Measurements from ENCODE around the gene PAK1.

The PAK1 gene

DNA sequence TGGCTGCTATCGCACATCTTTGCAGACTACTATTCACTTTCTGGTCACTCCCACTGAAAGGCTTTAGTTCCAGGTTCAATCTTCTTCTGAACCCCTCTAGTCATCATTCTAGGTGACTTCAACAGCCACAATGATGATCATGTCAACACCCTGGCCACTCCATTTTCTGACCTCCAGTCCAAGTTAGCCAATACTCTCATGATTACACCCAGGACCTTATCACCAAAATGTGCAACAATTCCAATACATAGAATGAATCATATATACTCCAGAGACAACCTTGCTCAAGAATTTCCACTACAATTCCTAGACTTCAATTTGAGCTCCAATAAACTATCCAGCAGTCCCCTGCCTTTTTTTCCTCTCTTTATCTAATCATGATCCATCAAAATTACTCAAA, 70.7 kb downstream of the PAK1 start:
- TF ChIP-seq CTCF (IDR thresholded peaks at IDR 0.05; ENCODE audit: low read depth, low read length, missing control alignments): no peak
- DNase-seq (ENCODE audit: extremely low read depth, low read depth): no peak
- H3K4me3 ChIP-seq (replicated peaks; ENCODE audit: low read depth, low read length): no peak overlapping the region

GRCh38 chr11:77402218-77402556, 71.7 kb downstream of the PAK1 start:
- no peak overlapping the region for H3K4me3 ChIP-seq (replicated peaks; ENCODE audit: low read depth, low read length)
- DNase-seq (ENCODE audit: extremely low read depth, low read depth): no peak
- no peak for TF ChIP-seq CTCF (IDR thresholded peaks at IDR 0.05; ENCODE audit: low read depth, low read length, missing control alignments)

- no peak for TF ChIP-seq CTCF (IDR thresholded peaks at IDR 0.05; ENCODE audit: low read depth, low read length, missing control alignments)
- no peak for DNase-seq (ENCODE audit: extremely low read depth, low read depth)
- no peak overlapping the region for H3K4me3 ChIP-seq (replicated peaks; ENCODE audit: low read depth, low read length)
Measured at GRCh38 chr11:77401486-77402217, 72.2 kb downstream of the PAK1 start.

DNA sequence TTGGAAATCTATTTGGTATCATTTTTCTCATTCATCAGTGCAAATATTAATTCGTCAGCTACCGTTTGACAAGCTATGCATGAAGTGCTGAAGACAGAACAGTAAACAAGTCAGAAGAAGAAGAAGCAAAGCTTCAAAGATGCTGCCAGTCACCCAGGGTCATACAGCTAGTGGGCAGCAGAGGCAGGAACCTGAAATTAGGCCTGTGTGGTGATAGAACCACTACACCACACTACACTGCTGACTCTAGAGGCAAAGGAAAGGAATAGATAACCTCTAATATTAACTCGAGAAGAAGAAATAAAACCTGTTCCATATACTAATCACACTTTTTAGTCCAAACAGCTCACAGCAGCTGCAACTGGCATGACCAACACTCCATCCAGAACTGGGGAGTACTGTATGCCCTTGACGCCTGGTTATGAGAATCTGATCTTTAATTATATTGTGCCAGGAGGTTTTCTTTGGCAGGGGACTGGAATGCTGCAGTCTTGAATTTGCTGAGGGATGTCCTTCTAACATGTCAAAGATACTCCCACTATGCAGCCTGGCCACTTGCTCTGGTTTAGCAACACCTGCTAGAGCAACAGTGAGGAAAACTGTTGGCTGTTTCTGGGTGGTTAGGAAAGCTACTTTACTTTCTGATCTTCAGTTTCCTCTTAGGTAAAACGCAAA, 73.0 kb downstream of the PAK1 start:
- TF ChIP-seq CTCF (IDR thresholded peaks at IDR 0.05; ENCODE audit: low read depth, low read length, missing control alignments): no peak
- DNase-seq (ENCODE audit: extremely low read depth, low read depth): no peak

DNA sequence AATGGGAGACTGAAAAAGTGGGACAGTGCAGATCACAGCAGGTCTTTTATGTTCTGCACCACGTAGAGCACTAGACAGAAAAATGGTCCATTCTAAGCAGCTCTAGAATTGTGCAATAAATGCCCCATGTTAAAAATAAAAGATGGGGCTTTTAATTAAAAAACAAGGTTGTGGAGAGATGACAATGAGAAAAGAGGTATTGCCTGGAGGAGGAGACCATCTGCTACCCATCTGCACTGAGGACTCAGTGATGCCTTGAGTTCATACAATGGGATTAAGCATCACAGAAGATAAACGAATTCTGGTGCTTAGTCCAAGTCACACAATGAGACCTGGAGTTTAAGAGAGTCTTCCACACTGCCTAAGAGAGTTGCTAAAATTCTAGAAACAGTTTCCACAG, 73.6 kb downstream of the PAK1 start:
- TF ChIP-seq CTCF (IDR thresholded peaks at IDR 0.05; ENCODE audit: low read depth, low read length, missing control alignments): no peak
- H3K4me3 ChIP-seq (replicated peaks; ENCODE audit: low read depth, low read length): no peak overlapping the region
- peak; percentile 24 for DNase-seq (ENCODE audit: extremely low read depth, low read depth)

More for the DNA sequence above, 73.0 kb downstream of the PAK1 start:
- no peak overlapping the region for H3K4me3 ChIP-seq (replicated peaks; ENCODE audit: low read depth, low read length)

DNA sequence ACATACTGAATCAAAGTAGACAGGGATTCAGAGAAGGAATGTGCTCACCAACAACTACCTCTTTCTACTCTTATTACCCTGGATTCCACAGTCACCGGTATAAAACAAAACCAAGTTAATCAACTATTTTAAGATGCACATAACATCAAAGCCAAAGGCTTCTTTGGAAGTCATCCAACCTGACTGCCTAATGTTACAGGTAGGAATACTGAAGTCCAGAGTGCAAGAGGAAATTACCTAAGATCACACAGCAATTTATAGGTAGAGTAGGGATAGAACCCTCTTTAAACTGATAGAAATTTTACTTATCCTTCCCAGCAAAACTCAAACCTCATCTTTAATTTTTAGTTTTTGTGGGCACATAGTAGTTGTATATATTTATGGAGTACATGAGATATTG, 76.3 kb downstream of the PAK1 start:
- H3K4me3 ChIP-seq (replicated peaks; ENCODE audit: low read depth, low read length): no peak overlapping the region
- DNase-seq (ENCODE audit: extremely low read depth, low read depth): no peak
- TF ChIP-seq CTCF (IDR thresholded peaks at IDR 0.05; ENCODE audit: low read depth, low read length, missing control alignments): no peak
